GM21381 (cell line): ENCODE results near the gene LARGE2.
A peak's percentile ranks its signal among the peaks of the same experiment; 100 is the strongest.

Source experiments
- ATAC-seq: cut with Tn5 transposase; IDR thresholded peaks from one replicate; pipeline ENCODE4 v1.9.1; 2021; ENCODE audit warnings: mild to moderate bottlenecking, moderate library complexity; ENCODE audit not compliant: unreplicated experiment

Gene LARGE2

GRCh38 chr11:45928535-45929215 lies 6.2 kb downstream of the LARGE2 start:
- no peak for ATAC-seq

DNA sequence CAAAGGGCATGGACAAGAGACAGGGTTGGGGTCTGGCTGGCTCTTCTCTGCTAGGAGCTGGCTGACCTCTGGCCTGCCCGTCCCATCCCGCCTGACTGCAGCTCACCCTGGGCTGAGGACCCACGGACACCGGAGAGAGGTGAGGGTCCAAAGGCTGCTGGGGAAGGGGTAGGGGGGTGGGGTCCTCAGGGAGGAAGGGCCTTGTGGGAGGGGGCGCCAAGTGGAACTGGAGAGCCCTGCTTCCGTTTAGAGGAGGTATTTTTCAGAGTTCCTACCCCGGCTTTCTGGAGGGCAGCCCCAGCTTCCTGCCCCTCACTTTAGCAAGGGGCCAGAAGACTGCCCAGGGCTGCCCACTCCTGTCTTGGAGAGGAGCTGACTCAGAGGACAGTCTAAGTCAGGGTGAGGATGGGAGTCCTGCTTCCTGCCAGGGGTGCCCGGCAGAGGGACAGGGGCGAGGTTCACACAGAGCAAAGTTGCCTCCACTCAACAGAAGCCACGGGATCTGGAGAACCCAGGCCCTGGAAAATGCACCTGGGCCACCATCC lies 7.1 kb downstream of the LARGE2 start:
- peak; percentile 18 for ATAC-seq

GRCh38 chr11:45930031-45930794 lies 7.8 kb downstream of the LARGE2 start:
- ATAC-seq = peak; percentile 94

DNA sequence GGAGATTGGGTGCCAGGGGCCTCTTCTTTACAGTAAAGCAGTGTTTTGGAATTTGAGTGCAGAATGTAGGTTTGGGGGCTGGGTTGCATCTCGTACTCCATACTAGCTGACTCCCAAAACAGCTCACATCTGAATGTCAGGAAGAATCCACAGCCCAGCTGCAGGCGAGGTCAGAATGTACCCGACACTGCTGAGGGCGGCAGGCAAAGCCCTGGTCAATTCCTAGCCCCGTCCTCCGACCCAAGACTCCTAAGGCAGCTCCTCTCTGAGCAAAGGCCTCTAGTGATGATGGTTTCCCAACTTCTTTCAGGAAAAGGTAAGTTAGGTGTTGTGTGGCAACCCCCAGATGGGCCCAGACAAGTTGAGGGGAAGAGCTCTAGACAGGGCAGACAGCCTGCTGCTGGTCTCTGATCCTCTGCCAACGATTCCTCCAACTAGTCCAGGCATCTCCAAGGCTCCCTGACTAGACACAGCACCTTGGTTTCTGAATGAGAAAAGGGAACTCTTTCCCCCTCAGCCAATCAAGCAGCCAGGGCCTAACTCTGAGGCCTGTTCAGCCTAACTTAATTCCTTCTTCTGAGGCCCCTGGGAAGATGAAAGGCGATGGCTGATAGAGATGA lies 8.6 kb downstream of the LARGE2 start:
- no peak for ATAC-seq

- ATAC-seq = no peak
These were observed 9.3 kb downstream of the LARGE2 start for GRCh38 chr11:45931739-45932138.

- no peak for ATAC-seq
These were observed 9.8 kb downstream of the LARGE2 start for GRCh38 chr11:45932217-45932616.

- no peak for ATAC-seq
These were observed 10.8 kb downstream of the LARGE2 start for GRCh38 chr11:45933131-45933831.

DNA sequence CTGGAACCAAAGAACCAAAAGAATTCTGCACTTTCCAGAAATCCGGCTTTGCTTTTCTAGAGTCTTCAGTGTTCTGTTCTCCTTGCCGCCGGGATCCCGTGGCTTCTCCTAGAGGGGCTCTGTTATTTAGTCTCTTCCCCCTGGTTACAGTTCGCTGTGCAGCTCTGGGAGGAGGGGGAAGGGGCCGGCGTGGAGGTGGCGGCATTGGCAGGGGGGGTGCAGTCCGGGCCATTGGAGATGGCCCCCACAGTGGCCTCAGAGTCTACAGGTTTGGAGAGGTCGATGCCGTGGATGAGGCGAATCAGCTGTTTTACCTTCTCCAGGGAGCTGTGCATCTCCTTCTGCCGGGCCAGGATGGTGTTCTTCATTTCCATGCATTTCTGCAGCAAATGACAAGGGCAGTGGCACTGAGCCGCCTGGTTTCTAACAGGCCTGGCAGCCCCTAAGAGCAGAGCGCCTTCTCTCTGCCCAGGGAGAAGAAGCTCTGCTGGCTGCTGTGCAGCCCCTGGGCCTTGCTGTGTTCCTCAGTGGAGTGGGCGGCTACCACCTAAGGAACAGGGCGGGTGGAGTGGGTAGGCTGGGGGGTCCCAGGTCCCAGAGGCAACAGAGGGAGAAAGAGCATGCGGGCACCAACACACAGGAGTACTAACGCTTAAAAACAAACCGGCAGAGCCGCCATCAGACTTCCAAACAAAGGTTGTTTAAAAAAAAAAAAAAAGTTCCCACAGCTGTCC lies 11.6 kb downstream of the LARGE2 start:
- no peak for ATAC-seq

- no peak for ATAC-seq
These were observed 12.3 kb downstream of the LARGE2 start for GRCh38 chr11:45934580-45935318.

DNA sequence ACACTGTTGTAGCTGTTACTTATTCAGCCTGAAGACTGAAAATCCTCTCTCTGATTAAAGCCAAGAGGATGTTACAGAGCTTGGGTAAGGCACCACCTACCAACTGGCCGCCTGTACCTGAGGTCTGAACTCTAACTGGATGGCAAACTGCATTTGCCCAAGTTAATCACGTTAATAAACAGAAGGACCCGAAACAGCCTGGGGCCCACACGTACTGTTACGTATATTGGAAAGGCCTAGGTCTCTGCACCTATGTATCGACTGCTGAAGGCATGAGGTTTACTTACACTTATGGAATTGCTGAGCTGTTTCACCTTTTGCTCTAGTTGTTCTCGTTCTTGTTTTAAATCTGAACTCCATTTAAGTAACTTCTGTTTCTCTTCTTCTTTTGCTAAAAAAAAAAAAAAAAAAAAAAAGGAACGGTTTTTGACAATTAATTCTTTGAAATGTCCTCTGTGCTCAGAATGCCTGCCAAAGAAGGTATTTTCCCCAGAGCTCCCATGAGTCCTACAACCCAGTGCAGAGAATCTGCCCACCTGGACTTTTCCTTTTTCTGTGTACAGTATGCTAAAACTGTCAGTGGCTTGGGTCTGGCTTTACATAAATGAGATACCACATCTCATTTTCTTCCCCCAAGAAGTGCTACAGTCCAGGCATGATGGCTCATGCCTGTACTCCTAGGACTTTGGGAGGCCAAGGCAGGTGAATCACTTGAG lies 13.1 kb downstream of the LARGE2 start:
- no peak for ATAC-seq

DNA sequence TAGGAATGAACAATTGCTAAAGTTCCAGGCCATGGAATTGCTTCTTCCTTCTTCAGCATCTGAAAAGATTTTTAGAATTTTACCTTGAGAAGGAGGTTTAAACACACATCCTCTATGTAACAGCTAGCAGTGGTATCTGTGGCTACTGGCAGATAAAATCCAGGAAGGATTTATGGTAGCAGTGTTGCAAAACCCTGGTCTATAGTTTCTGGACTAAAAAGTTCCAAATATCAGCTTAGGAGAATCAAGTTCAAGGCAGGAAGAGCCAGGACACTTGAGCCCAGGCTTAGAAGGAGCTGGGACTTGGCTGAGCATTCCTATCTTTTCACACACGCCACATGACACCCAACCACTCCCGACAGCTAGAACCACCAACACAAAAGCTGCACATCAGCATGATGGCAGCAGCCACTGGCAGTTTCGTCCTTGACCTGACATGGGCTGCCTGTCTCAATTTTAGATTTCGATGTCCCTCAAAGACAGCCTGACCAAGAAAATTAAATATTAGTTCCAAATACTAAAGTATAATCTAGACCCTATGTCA lies 14.1 kb downstream of the LARGE2 start:
- no peak for ATAC-seq

DNA sequence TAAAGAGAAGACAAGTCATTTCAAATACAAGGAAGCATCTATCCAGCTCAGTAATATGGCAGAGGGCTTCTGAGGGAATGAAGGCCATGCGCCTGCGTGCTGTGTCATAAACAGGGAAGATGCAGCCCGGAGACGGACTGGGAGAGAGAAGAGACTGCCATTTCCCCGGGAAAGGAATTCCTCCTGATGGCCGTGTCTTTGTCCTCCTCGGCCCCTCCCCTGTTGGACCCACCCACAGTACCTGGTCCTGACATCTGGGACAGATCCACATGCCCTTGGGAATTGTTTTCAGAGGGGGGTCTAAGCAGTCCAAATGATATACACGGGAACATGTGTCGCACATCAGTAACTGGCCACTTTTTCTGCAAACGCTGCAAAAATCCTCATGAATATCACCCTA lies 15.5 kb downstream of the LARGE2 start:
- no peak for ATAC-seq

GRCh38 chr11:45939836-45940235 lies 17.4 kb downstream of the LARGE2 start:
- no peak for ATAC-seq

- no peak for ATAC-seq
These were observed 18.8 kb downstream of the LARGE2 start for GRCh38 chr11:45941285-45941684.

GRCh38 chr11:45942381-45942780 lies 19.9 kb downstream of the LARGE2 start:
- no peak for ATAC-seq

DNA sequence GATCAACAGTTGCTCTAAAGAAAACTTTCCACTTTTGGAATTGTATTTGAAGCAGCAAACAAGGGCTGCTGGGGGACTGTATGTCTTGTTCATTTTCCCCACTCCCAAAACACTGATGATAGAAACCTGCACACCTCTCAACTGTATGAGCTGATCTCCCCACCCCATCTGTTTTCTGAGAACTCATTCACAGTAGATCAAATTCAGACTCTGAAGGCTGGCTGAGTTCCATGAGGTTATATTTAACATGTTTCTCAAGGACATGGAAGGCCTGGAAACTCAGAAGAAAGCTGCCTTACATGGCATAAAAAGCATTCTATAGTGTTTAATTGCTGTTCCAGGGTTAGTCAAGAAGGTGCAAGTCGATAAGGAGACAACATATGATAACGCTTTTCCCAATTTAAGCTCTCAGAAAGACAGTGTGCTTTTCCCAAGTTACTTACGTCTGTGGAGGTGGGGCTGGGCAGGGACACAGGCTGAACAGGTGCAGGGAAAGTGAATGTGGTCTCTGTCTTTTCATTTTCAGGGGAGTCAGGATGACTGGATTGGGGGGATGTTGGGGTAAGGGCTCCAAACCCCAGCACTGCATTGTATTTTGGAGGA lies 23.0 kb downstream of the LARGE2 start:
- no peak for ATAC-seq

DNA sequence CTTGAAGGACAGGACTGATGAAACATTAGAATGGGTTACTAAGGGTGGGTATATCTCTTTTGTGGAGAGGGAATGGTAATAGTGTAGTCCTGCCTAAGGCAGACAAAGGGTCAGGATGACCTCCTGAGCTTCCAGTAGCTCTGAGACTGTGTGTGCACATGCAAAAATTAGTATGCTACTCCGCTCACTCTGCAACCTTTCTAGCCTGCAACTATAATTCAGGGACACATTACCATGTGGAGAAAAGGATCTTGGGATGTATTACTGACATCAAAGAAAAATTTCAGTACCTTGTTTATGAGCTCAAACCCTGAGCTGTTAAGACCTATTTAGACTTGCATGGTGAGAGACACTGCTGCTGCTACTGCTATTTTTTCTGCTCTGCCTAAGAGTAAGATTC lies 25.4 kb downstream of the LARGE2 start:
- no peak for ATAC-seq

DNA sequence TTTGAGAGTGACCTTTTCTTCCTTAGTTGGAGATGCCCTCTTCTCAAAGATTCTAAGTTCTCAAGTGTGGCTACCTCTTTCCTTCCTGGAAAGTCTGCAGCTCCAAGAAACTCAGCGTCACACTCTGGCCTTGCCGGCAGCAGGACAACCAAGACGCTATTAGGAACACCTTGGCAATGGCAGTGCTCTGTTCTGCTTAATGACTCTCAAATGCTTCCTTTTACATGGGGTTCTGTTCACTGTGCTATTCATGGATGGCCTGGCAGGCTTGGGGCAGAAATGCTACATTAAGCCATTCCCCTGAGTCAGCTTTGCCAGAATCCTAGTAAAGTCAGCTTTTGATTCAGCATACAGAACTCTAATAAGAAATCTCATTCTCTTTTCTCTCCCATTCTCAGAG lies 25.9 kb downstream of the LARGE2 start:
- no peak for ATAC-seq
